Activated T-cell treated with anti-CD3 and anti-CD28 coated beads, Interleukin-2, amount 50 U/mL, for 1 hour (primary cell): ENCODE measurements around the gene PDK4.
"Not testable (repeated sequence)": the region's sequence is repeated elsewhere in the genome, so short reads cannot be mapped to it uniquely, and the experiment has no call there.

Source experiments
- DNase-seq: peaks from one replicate; pipeline ENCODE4 v3.0.0-alpha.2; 2020

The PDK4 gene

DNA sequence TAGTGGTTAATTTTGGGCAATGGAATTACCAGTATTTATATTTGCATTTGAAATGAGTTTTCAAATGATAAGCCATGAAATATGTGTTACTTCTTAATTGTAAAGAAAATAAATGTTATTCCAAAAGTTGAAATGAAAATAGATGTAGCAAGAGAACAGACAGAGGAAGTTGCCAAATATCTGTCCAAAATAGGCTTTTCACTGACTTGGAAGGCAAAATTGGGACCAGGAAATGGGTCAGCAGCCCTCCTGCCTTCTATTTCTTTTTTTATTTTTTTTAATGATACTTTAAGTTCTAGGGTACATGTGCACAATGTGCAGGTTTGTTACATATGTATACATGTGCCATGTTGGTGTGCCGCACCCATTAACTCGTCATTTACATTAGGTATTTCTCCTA lies 8.1 kb upstream of the PDK4 start:
- DNase-seq: not testable (repeated sequence)

DNA sequence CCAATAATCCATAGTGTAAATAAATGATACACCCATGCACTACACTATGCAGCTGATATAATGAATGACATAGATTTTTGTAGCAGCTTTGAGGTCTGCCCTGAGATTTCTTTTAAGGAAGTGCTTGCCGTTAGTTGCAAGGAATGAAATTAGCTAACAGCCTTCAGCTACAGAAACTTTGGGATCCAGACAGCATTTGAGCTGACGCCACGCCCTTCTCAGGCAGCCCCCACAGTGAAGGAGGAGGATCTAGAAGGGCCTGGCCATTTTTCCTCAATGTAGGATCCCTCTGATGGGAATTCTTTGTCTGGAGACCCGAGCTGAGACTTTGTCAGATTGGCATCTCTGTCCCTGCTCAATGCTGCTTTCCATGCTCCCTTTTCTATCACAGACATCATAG lies 6.1 kb upstream of the PDK4 start:
- no peak for DNase-seq

DNA sequence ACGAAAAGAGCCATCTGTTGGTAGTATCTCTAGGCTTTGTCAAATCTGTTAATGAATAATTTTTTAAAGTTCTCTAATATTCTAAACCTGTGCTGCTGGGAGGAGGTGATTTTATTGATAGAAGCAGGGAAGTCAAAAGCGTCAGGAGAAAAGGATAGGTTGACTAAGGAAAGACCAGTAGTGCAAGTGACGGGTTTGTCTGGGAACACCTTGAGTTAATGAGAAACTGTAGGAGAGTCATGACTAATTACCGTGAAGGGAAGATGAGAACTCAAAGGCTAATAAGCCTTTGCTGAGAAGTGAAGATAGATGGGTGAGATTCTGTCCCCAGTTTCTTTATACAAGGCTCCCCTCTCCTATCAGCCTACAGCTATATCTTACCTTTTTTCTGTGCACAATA lies 5.0 kb upstream of the PDK4 start:
- DNase-seq: no peak

DNA sequence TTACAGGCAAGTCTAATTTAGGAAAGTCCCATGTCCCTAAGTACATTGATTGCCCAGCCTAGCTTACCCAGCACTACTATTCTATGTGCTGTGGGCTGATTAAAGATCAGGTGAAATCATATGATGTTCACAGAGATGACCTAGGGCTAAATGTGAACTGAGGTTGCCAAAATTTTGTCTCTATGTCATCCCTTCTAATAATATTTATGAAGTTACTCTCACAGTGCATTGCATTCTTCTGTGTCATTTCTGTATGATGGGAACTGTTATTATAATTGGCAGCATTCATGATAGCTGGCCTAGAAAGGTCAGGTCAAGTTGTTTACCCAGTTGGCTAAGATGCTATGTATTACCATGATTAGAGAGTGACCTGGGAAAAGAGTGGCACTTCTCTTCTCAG lies 2.8 kb upstream of the PDK4 start:
- DNase-seq: no peak

DNA sequence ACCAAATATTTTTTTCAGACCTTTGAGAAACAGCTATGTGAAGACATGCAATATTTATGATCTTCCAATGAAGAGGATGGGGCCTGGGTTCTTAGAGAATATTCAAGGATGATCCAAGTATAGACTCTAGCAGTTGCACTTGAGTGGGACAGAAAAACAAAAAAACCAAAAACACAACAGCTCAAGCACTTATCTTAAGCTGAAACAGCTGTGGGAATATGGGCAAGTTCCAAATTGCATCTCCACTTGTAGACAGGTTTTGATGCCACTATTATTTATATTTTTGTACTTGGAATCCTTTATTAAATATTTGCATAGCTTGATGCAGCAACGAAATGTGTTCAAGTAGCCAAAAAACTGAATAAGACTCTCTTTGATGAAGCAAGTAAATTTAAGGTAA lies 2.2 kb upstream of the PDK4 start:
- DNase-seq: no peak

DNA sequence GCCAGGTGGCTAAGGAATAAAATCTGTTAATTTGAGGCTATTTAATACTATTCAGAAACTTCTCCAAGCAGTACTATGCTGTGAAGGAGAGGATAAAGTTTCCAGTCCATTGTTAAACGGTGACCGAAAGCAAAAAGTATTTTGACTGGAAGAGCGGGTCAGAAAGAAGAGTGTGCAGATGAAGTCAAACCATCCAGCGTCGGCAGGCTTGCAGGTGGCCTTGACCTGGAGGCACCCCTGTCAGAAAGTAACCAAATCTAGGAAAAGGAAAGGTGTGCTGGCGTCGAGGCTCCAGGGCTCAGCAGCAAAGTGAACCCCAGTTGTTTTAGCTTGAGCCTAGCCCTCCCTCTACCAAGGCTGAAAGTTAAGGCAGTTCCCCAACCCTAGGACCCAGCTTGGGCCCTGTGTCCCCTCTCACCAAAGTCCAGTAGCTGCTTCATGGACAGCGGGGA lies 544 bp downstream of the PDK4 start:
- DNase-seq: no peak

DNA sequence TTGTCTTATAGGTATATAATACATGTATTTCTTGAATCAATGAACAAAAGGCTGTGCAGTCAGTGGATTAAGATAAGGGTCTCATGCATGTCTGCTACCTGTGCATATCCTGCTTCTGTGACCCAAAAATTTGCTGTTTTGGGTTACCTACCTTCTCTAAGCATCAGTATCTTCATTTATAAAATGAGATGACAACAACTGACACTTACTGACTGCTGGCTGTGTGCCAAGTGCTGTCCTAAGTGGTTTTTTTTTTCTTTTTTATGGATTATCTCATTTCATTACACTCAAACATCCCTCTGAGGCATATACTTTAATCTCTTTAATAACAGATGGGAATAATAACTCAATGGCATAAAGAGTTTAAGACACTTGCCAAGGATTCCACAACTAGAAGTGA lies 2.1 kb downstream of the PDK4 start:
- no peak for DNase-seq

DNA sequence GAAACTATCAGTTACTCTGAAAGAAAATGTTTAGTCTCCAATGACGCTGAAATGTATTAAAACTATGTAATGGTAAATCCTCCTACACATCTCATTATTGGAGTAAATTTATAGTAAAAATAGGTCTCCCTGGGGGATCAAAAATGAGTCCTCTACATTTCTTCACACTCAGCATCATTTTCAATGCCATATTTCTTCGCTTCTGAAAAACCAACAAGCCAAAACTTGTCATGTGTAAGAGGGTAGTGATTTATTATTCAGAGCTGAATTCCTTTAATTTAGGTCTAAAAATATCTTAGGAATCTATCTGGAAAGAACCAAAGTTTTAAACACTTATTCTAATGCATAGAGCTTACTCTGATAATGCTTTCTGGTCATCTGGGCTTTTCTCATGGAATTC lies 3.0 kb downstream of the PDK4 start:
- DNase-seq: no peak

DNA sequence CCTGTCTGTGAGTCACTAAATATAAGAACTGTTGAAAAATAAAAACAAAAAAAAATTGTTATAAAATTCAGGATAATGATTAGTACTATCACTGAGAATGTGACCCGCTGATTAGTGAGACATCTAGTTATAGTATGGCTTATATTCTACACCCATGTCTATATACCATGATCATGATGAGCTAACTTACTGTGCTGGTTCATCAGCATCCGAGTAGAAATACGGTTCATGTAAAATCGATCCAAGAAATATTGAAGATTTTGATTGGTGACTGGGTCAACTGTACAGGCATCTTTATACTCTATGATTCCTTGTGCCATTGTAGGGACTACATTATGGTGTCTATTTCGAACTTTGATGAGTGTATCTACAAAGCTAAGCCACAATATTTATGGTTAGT lies 3.7 kb downstream of the PDK4 start:
- DNase-seq: no peak

DNA sequence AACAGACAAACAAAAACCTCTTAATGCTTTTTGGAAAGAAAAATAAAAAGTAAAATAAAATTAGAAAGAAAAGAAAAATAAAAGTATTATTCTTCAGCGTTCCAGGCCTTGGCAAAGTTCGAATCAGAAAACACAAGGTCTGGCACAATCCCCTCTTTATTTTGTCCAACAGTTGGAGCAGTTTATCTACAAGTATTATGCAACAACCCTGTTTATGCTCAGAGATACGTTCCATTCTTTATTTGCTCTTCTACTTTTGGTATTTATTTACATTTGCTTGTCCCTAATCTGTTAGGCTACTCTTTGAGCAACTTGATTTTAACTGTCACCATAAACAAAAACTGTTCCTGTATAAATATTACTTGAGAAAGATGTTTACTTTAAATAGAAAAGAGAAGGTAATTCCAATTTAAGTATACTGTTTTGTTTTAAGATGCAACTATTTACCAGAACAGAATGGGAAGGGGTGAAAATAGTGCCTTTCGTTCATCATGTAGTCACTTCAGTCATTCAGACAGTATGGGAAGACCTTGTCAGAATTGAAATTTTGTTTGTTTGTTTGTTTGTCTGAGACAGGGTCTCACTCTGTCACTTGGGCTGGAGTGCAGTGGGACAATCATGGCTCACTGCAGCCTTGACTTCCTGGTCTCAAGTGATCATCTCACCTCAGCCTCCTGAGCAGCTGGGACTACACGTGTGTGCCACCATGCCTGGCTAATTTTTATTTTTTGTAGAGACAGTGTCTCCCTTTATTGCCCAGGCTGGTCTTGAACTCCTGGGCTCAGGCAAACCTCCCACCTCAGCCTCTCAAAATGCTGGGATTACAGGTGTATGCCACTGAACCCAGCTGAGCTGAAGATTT lies 5.7 kb downstream of the PDK4 start:
- DNase-seq: no peak

DNA sequence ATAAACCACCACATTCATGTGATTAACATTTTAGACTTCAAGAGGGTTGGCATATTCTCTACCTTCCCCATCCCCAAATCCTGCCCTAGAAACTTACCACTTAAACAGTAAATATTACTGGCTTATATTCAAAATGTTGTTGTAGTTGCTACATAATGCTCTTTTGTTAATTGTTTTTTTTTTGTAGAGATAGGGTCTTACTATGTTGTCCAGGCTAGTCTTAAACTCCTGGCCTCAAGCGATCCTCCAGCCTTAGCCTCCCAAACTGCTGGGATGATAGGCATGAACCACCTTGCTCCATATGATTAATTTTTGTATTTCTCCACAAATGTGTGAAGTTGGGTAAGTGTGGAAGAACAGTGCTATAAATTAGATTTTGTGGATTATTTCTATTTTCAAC lies 6.5 kb downstream of the PDK4 start:
- DNase-seq: no peak

DNA sequence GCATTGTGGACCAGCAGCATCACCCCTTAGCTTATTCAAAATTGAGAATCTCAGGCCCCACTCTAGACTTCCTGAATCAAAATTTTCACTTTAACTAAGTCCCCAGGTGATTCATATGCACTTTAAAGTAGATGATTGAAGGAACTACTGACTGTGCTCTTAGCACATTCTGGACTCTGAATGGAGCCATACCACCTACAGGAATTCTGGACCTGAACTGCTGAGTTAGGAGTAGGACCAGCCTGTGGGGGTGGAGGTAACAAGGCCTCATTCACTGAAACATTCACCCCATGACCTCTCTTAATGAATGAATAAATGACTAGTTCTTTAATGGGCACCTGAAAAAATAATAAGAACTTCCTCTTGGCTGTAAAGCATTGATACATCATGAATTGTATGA lies 7.3 kb downstream of the PDK4 start:
- DNase-seq: no peak

DNA sequence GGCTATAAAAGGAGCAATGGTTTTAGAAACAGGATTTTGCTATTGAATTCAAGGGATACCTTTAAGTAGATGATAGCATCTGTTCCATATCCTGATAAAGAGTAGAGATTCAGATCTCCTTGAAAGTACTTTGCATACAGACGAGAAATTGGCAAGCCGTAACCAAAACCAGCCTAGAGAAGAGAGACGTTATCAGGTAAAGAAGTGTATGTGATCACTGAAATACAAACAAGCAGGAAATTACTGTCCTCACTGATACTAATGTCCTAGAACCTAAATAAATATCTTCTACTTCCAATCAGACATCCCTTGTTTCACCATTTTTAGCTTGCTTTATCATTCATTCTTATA lies 9.4 kb downstream of the PDK4 start:
- DNase-seq: no peak

DNA sequence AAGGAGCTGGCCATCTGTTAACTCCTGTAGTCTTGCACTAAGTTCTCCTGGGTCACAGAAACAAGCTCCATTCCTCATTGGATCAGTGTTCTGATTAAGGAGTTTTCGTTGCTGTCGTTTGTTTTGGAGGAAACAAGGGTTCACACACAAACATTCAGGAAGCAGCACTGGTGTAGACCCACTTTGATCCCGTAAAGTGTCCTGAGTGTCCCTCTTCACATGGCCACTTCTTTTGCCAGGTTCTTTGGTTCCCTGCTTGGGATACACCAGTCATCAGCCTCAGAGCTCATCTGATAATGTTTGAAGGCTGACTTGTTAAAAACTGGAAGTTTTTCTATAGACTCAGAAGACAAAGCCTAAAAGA lies 10.9 kb downstream of the PDK4 start:
- DNase-seq: no peak

DNA sequence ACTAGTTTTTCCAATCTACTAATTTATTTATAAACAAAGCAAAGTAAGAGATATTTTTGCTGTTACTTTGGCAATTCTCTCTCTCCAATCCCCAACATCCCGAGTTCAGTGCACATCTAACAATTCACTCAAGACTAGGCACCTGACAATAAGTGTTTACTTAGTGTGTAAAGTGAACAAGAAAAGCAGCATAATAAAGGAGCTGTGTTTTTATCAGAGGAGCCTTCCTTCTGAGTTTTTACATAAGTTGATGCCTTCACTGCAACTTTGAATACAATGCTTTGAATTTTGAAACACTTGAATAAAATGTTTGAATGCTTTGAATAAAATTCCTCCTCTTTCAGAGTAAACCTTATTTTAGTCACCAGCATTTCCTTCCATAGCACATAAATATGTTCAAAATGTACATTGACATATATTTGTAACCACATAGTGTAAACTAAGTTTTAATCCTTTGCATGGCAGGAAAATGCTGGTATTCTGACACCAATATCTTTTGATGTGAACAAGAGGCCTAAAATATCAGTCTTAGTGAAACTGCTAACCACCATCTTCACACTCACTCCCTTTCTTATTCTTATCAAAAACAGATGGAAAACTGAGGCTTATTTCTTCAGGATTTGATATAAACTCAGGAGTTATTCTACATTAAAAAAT lies 11.4 kb downstream of the PDK4 start:
- no peak for DNase-seq

DNA sequence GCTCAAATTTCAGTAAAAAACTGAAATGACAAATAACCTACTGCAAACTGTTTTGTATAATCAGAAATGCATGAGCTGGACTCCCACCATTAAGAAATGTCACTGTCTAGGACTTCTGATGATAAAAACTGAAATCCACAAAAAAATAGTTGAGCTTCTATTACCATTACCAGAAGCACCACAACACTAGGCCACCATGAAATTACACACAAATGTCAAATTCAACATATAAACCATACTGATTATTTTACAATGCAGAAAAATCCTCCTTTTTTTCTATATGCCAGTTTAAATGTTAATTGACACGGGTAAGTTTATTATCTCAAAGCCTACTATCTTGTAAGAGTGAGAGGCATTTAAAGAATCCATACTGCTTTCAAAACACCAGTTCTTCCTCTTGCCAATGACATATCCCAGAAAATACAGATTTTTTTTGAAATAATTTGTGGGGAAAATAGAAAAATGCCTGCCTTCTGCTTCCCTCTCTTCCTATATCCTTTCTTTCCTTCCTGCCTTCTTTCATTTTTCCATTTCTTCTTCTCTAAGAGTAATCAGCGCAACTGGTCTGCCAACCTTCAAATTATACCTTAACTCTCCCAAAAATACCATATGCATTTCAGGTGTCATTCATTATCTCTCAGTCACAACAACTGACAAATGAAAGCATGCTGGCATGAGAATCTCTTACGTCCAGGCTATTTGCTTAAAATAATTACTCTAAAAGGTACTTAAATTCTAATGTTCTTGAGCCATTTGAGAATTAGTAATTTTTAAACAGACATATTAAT lies 12.3 kb downstream of the PDK4 start:
- no peak for DNase-seq

DNA sequence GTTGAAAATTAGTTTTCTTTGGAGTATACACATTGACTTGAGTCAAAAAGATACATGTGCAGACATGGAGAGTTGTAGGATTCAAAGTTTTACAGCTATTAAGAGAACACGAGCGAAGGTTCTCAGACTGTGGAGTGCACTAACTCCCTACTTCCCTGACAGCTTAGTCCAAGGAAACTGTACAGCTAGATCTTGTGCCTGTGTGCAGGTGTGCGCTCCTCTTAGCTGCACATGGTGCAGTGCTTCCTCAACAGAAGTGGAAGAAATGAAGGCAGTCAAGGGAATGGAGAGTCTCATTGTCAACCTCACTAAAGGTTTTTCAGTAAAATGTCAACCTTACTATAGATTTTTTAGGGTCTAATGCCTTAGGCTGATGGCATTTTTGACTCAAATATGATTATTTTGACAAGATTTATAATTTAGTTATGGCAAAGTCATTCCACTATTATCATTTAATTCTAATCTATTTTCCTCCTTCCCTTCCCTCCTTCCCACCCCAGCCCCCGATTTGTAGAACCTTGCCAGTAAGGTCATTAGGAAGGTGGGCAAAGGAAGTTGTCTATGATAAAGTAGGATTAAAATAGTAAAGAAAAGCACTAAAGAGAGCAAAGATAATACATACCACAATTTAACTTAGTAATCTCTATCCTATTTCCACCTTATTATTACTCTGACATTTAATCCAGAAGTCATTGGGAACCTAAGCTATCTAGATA lies 13.6 kb downstream of the PDK4 start:
- DNase-seq: no peak

DNA sequence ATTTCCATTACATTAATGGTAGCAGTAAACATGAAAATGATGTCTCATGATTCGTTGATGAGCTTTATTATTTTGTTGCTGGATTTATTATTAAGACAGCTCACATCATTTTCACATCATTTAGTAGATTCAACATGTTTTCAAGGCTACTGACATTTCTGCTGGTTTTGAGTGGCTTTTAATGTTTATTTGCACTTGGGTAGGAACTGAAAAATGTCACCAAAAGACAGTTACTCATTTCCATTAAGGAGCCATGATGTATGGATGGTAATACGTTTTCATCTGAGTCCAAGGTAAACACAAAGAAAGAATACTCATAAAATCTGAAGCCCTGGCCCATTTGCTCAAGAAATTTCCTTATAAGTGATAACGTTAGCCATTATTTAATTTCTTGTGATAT lies 14.8 kb downstream of the PDK4 start:
- DNase-seq: no peak

DNA sequence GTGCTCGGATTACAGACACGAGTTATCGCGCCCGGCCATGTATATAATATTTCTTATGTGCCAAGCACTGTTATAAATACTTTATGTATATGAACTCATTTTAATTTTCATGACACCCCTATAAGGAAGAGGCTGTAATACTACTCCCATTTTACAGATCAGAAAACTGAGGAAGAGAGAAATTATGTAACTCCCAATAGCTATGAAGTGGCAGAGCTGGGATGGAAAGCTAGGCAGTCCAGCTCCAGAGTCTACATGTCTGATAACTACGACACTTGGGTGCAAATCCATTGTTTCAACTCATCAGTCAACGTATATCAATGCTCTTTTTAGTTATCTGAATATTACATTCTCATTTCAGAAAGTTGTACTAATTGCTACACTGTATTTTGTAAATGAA lies 17.0 kb downstream of the PDK4 start:
- no peak for DNase-seq

DNA sequence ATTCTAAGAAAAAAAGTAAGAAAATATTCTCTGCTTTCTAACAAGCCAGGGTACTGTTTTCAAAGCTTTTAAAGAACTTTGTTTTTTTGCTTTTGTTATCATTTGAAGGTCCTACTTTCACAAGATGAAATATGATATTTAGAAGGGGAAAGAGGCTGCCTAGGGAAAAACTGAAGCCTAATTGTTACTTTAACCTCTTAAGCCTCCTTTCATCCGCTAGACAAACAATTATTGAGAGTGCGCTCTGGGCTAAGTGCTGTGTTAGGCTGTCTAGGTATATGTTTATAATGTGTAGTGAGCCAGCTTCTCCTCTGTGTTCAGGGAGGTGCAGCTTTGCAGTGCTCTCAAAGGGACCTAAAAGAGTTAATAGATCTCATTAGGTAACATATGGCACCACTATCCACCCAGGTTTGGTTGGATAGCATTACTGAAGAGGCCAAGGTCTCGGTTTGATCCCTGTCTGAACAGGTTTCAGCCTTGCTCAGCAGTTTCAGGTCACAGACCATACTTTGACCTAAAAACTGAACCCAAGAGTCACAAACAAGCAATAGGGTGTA lies 17.9 kb downstream of the PDK4 start:
- DNase-seq: no peak

DNA sequence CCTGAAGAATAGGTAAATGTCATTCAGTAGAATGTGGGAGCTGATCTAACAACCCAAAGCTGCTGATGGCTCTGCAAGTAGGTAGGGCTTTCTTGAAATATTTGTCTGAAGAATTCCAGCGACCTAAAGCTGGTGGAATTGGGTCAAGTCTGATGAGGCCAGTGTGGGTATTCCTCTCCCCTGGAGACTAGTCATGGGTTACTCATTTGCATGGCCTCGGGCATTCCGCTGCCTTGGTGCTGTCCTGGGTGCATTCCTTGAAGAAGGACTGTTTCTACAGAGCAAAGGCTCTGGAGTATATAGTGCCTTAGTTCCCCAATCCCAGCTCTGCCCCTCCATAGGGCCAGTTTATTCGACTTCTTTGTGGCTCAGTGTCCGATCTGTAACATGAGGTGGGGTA lies 19.2 kb downstream of the PDK4 start:
- no peak for DNase-seq

DNA sequence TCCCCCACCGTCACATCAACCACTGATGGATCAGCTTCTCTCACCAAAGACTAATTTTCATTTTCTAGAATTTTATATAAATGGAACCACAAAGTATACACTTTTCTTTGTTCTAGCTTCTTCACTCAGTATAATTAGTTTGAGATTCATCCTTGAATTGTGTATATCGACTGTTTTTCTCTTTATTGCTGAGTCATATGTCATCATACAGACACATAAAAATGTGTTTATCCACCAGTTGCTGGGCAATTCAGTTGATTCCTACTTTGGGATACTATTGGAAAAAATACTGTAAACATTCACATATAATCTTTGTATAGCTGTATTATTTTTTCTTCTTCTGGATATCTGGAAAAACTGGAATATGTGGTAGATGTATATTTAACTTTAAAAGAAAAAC lies 26.6 kb downstream of the PDK4 start:
- no peak for DNase-seq

DNA sequence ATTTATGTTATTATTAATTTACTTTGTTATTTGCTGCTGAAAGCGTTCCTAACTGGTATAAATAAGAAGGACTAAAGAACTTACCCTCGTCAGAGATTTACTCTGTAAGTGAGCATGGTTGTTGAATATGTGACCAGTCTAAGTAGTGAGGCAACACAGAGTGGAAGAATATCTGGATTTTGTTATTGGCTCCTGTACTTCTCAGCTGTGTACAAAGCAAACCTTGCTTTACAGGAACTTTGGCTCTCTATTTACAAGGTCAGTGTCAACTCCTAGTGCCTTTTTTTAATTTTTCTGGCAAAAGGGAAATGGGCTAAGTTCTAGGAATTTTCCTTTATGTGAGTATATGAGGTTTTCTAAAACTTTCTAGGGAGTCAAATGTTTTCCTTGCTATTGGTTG lies 35.6 kb downstream of the PDK4 start:
- no peak for DNase-seq
